CD4-positive, alpha-beta T cell treated with Interleukin-15 for 1 hour (primary cell): ENCODE data around the gene DGLUCY.
"Not testable (repeated sequence)": the region's sequence is repeated elsewhere in the genome, so short reads cannot be mapped to it uniquely, and the experiment has no call there.

Experiments used
- DNase-seq: peaks from one replicate; pipeline ENCODE4 v3.0.0-alpha.2; 2020

Gene DGLUCY

DNA sequence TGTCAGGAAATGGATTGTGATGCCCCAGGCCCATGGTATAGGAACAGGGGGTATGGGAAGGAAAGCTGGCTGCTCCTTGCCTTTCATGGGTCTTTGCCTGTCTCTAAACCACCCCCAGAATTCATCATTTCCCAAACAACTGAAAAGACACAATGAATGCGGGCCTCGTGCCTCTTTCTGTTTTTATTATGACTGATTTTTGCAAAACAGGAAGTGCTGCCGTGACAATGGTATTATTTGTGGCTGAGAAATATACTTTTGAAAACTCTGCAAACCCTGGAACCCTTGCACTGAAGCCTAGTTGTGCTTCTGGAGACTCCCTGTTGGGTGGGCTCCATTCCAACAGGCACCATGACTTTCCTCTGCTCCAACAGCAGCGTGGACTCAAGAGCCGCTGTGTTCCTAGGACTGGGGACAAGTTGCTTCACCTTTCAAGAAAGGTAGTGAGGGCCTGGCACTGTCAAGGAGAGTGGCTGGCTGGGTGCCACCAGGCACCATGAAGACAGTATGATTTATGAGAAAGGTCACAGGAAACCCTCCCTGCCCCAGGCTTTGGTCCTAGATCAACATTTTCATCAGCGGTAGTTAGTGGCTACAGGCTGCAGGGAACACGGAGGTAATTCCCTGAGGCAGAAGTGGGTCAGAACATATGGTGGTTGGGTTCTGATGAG, 4.8 kb upstream of the DGLUCY start:
- DNase-seq: no peak

DNA sequence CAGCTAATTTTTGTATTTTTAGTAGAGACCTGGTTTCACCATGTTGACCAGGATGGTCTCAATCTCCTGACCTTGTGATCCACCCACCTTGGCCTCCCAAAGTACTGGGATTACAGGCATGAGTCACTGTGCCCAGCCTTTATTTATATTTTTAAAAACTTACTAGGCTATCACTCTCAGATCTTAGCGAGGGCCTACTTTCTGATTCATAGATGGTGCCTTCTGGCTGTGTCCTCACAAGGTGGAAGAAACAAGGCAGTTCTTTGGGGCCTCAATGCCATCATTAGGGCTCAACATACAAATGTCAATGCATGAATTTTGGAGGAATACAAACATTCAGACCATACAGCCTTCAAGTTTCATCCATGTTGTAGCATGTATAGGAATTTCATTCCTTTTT, 2.4 kb upstream of the DGLUCY start:
- no peak for DNase-seq

- no peak for DNase-seq
Measured at GRCh38 chr14:91112194-91112593, 1.7 kb upstream of the DGLUCY start.

DNA sequence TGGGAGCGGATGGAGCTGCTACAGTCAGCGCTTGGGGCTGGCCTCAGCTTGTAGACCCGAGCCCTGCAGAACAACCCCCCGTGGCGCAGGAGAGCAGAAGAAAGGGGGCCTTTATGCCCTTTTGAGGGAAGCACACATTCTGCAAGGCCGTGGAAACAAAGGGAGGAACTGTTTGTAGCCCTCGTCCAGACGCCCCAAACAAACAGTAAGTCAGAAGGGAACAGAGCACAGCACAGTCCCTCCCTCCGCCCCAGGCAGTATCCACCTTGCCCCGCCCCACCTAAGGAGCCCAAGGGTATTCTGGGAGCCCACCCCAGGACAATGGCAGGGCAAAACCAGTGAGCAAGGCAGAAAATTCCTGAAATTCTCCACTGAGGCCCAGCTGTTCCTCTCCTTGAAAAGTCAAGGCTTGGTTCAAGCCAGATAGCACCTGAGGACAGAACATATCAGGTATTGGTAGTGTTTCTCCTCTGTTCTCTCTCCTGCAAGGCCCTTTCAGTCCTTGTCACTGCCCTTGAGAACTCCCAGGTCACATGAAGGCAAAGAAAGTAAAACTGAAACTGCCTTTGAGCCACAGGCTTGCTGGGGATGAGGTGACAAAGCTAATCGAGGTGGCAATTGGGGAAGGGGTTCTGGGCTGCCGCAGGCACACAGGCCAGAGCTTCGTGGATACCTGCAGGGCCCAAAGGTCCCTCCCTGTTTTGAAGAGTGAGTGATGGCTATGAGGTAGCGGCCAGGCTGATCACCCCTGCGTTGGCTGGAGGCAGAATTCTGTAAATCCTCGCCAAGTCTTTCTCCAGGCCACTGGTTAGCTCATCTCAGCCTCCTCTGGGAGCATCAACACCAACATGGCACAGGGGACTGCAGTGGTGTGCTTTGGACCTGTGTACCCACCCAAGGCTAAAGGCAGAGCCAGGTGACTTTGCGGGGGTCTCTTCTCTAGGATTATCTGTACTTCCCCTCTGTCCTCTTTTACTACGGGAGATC, 499 bp downstream of the DGLUCY start:
- DNase-seq: peak; percentile 65

GRCh38 chr14:91115986-91116770, 2.3 kb downstream of the DGLUCY start:
- DNase-seq: no peak

GRCh38 chr14:91116913-91117588, 3.2 kb downstream of the DGLUCY start:
- peak; percentile 51 for DNase-seq

GRCh38 chr14:91117960-91118359, 4.1 kb downstream of the DGLUCY start:
- no peak for DNase-seq

DNA sequence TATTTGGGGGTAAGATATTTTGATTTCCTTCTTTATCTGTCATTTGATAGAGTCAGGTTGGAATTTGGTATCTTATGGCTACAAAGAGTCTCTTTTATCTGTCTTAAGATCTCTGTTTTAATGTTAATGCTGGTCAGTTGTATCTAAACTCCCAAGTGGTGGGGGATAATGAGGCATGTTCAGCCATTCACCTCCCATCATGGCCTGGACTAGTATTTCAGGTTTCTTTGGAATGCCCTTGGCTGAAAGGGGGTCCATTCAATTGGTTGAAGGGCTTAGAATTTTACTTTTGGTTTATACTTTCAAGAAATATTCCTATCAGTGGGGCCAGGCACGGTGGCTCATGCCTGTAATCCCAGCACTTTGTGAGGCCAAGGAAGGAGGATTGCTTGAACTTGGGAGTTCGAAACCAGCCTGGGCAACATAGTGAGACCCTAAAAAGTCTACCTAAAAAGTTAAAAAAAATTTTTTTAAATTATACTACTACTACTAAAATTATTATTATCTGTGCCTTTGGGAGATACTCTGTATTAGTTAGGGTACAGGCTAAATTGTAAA, 4.7 kb downstream of the DGLUCY start:
- no peak for DNase-seq

- no peak for DNase-seq
Measured at GRCh38 chr14:91119556-91120311, 5.9 kb downstream of the DGLUCY start.

- DNase-seq: no peak
Measured at GRCh38 chr14:91123201-91123600, 9.3 kb downstream of the DGLUCY start.

DNA sequence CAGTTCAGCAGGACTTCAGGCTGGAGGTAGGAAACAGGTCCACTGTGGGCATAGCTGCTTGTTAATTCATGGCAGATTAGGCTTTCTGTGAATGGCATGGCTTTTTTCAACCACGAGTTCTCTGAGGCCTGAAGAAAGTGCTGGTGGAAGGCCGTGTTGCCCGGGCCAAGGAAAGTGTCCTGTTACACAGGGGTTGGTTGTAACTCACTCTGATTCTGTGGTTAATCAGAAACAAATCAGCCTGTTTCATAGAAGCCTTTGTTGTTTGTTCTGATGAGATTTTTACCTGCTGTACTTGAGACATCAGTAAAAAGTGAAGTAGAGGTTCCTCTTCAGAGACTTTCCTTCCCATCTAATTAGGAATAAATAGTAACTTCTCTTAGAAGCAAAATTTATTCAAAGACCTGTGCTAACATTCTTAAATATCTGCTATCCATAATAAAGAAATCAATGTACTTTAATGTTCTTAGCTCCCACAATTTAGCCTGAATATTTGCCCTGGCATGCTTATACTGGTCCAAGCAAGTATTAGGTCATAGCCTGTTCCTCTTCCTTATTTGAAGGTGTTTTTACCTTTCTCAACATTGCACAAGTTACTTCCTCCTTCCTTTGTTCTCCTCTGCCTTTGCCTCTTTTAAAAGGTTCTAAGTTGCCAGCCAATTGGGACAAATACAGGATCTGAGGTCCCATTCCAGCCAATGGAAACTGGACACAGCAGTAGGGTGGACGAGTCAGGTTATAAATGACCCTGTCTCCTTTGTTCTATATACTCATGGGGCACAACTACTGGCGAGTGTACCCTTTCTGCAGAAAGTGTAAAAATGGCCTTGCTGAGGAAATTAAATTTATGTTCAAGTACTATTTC, 10.8 kb downstream of the DGLUCY start:
- not testable (repeated sequence) for DNase-seq

DNA sequence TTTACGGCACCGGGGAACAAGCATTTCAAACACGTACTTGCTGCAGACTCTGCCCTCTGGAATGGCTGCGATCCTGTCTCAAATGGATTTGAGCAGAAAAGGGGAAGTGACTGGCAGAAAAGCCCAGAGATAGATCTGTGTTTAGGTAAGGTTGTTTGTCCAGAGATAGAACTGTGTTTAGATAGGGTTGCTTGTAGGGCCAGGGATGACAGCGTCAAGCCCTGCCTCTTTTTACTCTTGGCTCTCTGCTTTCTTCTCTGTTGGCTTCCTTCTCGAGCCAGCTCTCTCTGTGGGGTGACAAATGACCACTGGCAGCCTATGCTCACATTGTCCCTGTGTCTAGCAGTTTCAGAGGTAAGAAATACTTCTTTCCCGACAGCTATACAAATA, 11.4 kb downstream of the DGLUCY start:
- no peak for DNase-seq

GRCh38 chr14:91125801-91126200, 11.9 kb downstream of the DGLUCY start:
- no peak for DNase-seq

GRCh38 chr14:91126761-91127160, 12.9 kb downstream of the DGLUCY start:
- DNase-seq: no peak

DNA sequence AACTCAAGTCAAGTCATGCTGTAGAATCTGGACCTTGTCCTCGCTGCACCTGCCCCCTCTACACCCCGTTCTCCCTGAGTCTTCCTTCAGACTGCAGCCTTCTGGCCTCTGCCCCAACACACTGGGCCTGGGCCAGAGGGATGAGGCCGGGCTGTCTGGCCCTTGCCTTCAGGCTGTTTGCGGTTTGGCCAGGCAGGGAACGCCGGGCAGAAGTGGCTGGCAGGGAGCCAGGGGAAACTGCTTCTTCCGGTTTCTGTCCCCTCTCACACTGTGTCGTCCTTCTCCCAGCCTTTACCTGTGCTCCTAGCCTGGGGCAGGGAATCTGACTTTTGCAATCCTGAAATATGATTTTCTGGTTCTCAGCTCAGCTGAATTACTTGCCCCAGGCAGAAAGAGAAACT, 13.5 kb downstream of the DGLUCY start:
- DNase-seq: no peak

GRCh38 chr14:91127924-91128323, 14.1 kb downstream of the DGLUCY start:
- DNase-seq: no peak

- DNase-seq: no peak
Measured at GRCh38 chr14:91128699-91129098, 14.8 kb downstream of the DGLUCY start.

GRCh38 chr14:91129261-91129660, 15.4 kb downstream of the DGLUCY start:
- DNase-seq: no peak

DNA sequence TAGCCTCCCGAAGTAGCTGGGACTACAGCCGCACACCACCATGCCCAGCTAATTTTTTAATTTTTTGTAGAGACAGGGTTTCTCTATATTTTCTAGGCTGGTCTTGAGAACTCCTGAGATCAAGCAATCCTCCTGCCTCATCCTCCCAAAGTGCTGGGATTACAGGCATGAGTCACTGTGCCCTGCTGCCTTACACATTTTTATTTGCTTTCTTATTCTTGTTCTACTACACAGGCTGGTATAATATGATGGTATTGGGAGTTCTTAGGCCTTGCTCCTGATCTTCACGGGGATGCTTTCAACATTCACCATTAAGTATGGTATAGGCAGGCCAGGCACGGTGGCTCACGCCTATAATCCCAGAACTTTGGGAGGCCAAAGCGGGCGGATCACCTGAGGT, 21.2 kb downstream of the DGLUCY start:
- DNase-seq: no peak

- DNase-seq: peak; percentile 39
Measured at GRCh38 chr14:91138511-91139359, 24.9 kb downstream of the DGLUCY start.
